ENCODE data around the gene PRC1. TPM values are rescaled to one million over a fixed set of nuclear protein-coding genes. Genes with fewer than 3 reads are reported as not detected.

Gene PRC1
- total RNA-seq, 2 donors from 2014 or later: 19.9 to 40.6 TPM

- H3K36me3 Mint-ChIP-seq (ENCODE audit: low read depth): no peaks in the 10 kb centered on the region
- no peak overlapping the region for H3K27ac Mint-ChIP-seq
- no peaks in the 10 kb centered on the region for H3K4me1 Mint-ChIP-seq
- ATAC-seq (no peak), DNase-seq (no peak)
- H3K4me3 Mint-ChIP-seq: no peak overlapping the region
- no peaks in the 10 kb centered on the region for H3K9me3 ChIP-seq (ENCODE audit: control insufficient read depth, low read length, poor library complexity, severe bottlenecking)
- no peaks in the 10 kb centered on the region for H3K27me3 Mint-ChIP-seq
Observed at GRCh38 chr15:90946941-90947576, 47.3 kb downstream of the PRC1 start.

- H3K4me1 Mint-ChIP-seq: no peaks in the 10 kb centered on the region
- no peaks in the 10 kb centered on the region for H3K27me3 Mint-ChIP-seq
- ATAC-seq (no peak), DNase-seq (no peak)
- H3K9me3 ChIP-seq (ENCODE audit: control insufficient read depth, low read length, poor library complexity, severe bottlenecking): no peaks in the 10 kb centered on the region
- H3K4me3 Mint-ChIP-seq: no peak overlapping the region
- no peaks in the 10 kb centered on the region for H3K36me3 Mint-ChIP-seq (ENCODE audit: low read depth)
- no peak overlapping the region for H3K27ac Mint-ChIP-seq
Observed at GRCh38 chr15:90946538-90946937, 47.8 kb downstream of the PRC1 start.

- ATAC-seq: no peak
- DNase-seq: no peak
- Mint-ChIP-seq H3K36me3 (ENCODE audit: low read depth) (no peaks in the 10 kb centered on the region), H3K27me3 (no peaks in the 10 kb centered on the region), H3K4me1 (peaks cover 3% of the 10 kb centered on the region), H3K4me3 (no peak overlapping the region), H3K27ac (no peak overlapping the region)
- H3K9me3 ChIP-seq (ENCODE audit: control insufficient read depth, low read length, poor library complexity, severe bottlenecking): no peaks in the 10 kb centered on the region
Observed at GRCh38 chr15:90945091-90945490, 49.2 kb downstream of the PRC1 start.

- Mint-ChIP-seq H3K27me3 (no peaks in the 10 kb centered on the region), H3K4me3 (no peak overlapping the region), H3K27ac (no peak overlapping the region), H3K36me3 (ENCODE audit: low read depth) (no peaks in the 10 kb centered on the region), H3K4me1 (peaks cover 3% of the 10 kb centered on the region)
- H3K9me3 ChIP-seq (ENCODE audit: control insufficient read depth, low read length, poor library complexity, severe bottlenecking): no peaks in the 10 kb centered on the region
- no peak for DNase-seq
- ATAC-seq: no peak
Observed at GRCh38 chr15:90942354-90943120, 51.8 kb downstream of the PRC1 start.

- H3K4me3 Mint-ChIP-seq: no peak overlapping the region
- peaks cover 12% of the 10 kb centered on the region for H3K4me1 Mint-ChIP-seq
- no peaks in the 10 kb centered on the region for H3K27me3 Mint-ChIP-seq
- H3K27ac Mint-ChIP-seq: peak overlapping the region; percentile 60
- ATAC-seq (no peak), DNase-seq (no peak)
- H3K36me3 Mint-ChIP-seq (ENCODE audit: low read depth): no peaks in the 10 kb centered on the region
- H3K9me3 ChIP-seq (ENCODE audit: control insufficient read depth, low read length, poor library complexity, severe bottlenecking): no peaks in the 10 kb centered on the region
Observed at GRCh38 chr15:90941038-90941437, 53.3 kb downstream of the PRC1 start.

- Mint-ChIP-seq H3K4me1 (peaks cover 14% of the 10 kb centered on the region), H3K27me3 (no peaks in the 10 kb centered on the region), H3K4me3 (no peak overlapping the region), H3K36me3 (ENCODE audit: low read depth) (no peaks in the 10 kb centered on the region), H3K27ac (peak overlapping the region; percentile 53)
- DNase-seq: no peak
- no peaks in the 10 kb centered on the region for H3K9me3 ChIP-seq (ENCODE audit: control insufficient read depth, low read length, poor library complexity, severe bottlenecking)
- ATAC-seq: no peak
Observed at GRCh38 chr15:90939756-90940155, 54.6 kb downstream of the PRC1 start.

GRCh38 chr15:90938261-90938660 is 56.1 kb downstream of the PRC1 start:
- peaks cover 19% of the 10 kb centered on the region for H3K4me1 Mint-ChIP-seq
- H3K27ac Mint-ChIP-seq: no peak overlapping the region
- no peak for DNase-seq
- ATAC-seq: no peak
- H3K9me3 ChIP-seq (ENCODE audit: control insufficient read depth, low read length, poor library complexity, severe bottlenecking): no peaks in the 10 kb centered on the region
- no peak overlapping the region for H3K4me3 Mint-ChIP-seq
- H3K36me3 Mint-ChIP-seq (ENCODE audit: low read depth): no peaks in the 10 kb centered on the region
- H3K27me3 Mint-ChIP-seq: no peaks in the 10 kb centered on the region

GRCh38 chr15:90936823-90937222 is 57.5 kb downstream of the PRC1 start:
- ATAC-seq (no peak), DNase-seq (no peak)
- H3K27ac Mint-ChIP-seq: peak overlapping the region; percentile 93
- peak overlapping the region; percentile 96 for H3K4me3 Mint-ChIP-seq
- H3K27me3 Mint-ChIP-seq: no peaks in the 10 kb centered on the region
- H3K9me3 ChIP-seq (ENCODE audit: control insufficient read depth, low read length, poor library complexity, severe bottlenecking): no peaks in the 10 kb centered on the region
- no peaks in the 10 kb centered on the region for H3K36me3 Mint-ChIP-seq (ENCODE audit: low read depth)
- H3K4me1 Mint-ChIP-seq: peaks cover 23% of the 10 kb centered on the region

- H3K27me3 Mint-ChIP-seq: no peaks in the 10 kb centered on the region
- peak within 1 kb of the TSS; percentile 93 for H3K27ac Mint-ChIP-seq
- H3K9me3 ChIP-seq (ENCODE audit: control insufficient read depth, low read length, poor library complexity, severe bottlenecking): no peaks in the 10 kb centered on the region
- ATAC-seq (peak; percentile 82), DNase-seq (peak; percentile 95 to 97 (median 95))
- peaks cover 31% of the 10 kb centered on the region for H3K4me1 Mint-ChIP-seq
- no peaks in the 10 kb centered on the region for H3K36me3 Mint-ChIP-seq (ENCODE audit: low read depth)
- peak within 1 kb of the TSS; percentile 96 for H3K4me3 Mint-ChIP-seq
Observed at GRCh38 chr15:90934949-90935751, 59.2 kb downstream of the PRC1 start, which contains the start of gene UNC45A. Gene UNC45A, plus strand, starts transcription at chr15:90935285. Its CDS starts 40 bp downstream, at chr15:90935325.

- H3K4me3 Mint-ChIP-seq: peak overlapping the region; percentile 96
- H3K9me3 ChIP-seq (ENCODE audit: control insufficient read depth, low read length, poor library complexity, severe bottlenecking): no peaks in the 10 kb centered on the region
- no peaks in the 10 kb centered on the region for H3K27me3 Mint-ChIP-seq
- H3K36me3 Mint-ChIP-seq (ENCODE audit: low read depth): no peaks in the 10 kb centered on the region
- ATAC-seq: peak; percentile 45
- H3K27ac Mint-ChIP-seq: peak overlapping the region; percentile 93
- peak; percentile 73 to 78 (median 74) for DNase-seq
- peaks cover 34% of the 10 kb centered on the region for H3K4me1 Mint-ChIP-seq
Observed at GRCh38 chr15:90934256-90934948, 59.9 kb downstream of the PRC1 start.

GRCh38 chr15:90933301-90933700 is 61.0 kb downstream of the PRC1 start:
- no peaks in the 10 kb centered on the region for H3K27me3 Mint-ChIP-seq
- no peak overlapping the region for H3K27ac Mint-ChIP-seq
- ATAC-seq (no peak), DNase-seq (no peak)
- no peaks in the 10 kb centered on the region for H3K9me3 ChIP-seq (ENCODE audit: control insufficient read depth, low read length, poor library complexity, severe bottlenecking)
- peaks cover 34% of the 10 kb centered on the region for H3K4me1 Mint-ChIP-seq
- H3K36me3 Mint-ChIP-seq (ENCODE audit: low read depth): no peaks in the 10 kb centered on the region
- H3K4me3 Mint-ChIP-seq: peak overlapping the region; percentile 39

- Mint-ChIP-seq H3K27me3 (no peaks in the 10 kb centered on the region), H3K27ac (peak overlapping the region; percentile 96), H3K4me1 (peaks cover 34% of the 10 kb centered on the region), H3K4me3 (peak overlapping the region; percentile 98), H3K36me3 (ENCODE audit: low read depth) (no peaks in the 10 kb centered on the region)
- DNase-seq: no peak
- ATAC-seq: no peak
- H3K9me3 ChIP-seq (ENCODE audit: control insufficient read depth, low read length, poor library complexity, severe bottlenecking): no peaks in the 10 kb centered on the region
Observed at GRCh38 chr15:90932660-90932991, 61.7 kb downstream of the PRC1 start.
